Muscle layer of duodenum (tissue), 2 donors: ENCODE measurements around the gene PARVA.
"Not testable (repeated sequence)": the region's sequence is repeated elsewhere in the genome, so short reads cannot be mapped to it uniquely, and the experiment has no call there.

Source experiments
- H3K27ac ChIP-seq: one replicate; pipeline ENCODE4 v1.7.0; 2013; ENCODE audit warnings: mild to moderate bottlenecking, low read length
- H3K27me3 ChIP-seq: one replicate; pipeline ENCODE4 v1.7.0; 2013; ENCODE audit warnings: low read depth, mild to moderate bottlenecking, control low read depth, low read length
- H3K36me3 ChIP-seq, 2 donors: one replicate each; pipeline ENCODE4 v1.7.0; 2013; ENCODE audit warnings: low read length in 2 of 2, control low read depth in 1 of 2, mild to moderate bottlenecking in 1 of 2; ENCODE audit not compliant: insufficient read depth in 2 of 2, control insufficient read depth in 1 of 2
- H3K4me1 ChIP-seq, 2 donors: one replicate each; pipeline ENCODE4 v1.7.0; 2013; ENCODE audit warnings: low read length in 2 of 2, mild to moderate bottlenecking in 2 of 2, control low read depth in 1 of 2, moderate library complexity in 1 of 2; ENCODE audit not compliant: insufficient read depth in 2 of 2, control insufficient read depth in 1 of 2
- H3K4me3 ChIP-seq, 2 donors: one replicate each; pipeline ENCODE4 v1.7.0; 2013; ENCODE audit warnings: low read length in 2 of 2, low read depth in 1 of 2, mild to moderate bottlenecking in 1 of 2
- H3K9me3 ChIP-seq, 2 donors: one replicate each; pipeline ENCODE4 v1.7.0; 2013; ENCODE audit warnings: low read length in 2 of 2, control low read depth in 1 of 2, mild to moderate bottlenecking in 1 of 2; ENCODE audit not compliant: control insufficient read depth in 1 of 2
- donor health status: healthy.

The PARVA gene

GRCh38 chr11:12520576-12520975, 143.2 kb downstream of the PARVA start:
- not testable (repeated sequence) for H3K27me3 ChIP-seq, H3K4me3 ChIP-seq, H3K9me3 ChIP-seq, H3K27ac ChIP-seq
- Histone ChIP-seq H3K36me3 (peaks cover 8 to 57% of the 10 kb centered on the region in 2 donors), H3K4me1 (peaks cover 0 to 17% of the 10 kb centered on the region in 2 donors)

DNA sequence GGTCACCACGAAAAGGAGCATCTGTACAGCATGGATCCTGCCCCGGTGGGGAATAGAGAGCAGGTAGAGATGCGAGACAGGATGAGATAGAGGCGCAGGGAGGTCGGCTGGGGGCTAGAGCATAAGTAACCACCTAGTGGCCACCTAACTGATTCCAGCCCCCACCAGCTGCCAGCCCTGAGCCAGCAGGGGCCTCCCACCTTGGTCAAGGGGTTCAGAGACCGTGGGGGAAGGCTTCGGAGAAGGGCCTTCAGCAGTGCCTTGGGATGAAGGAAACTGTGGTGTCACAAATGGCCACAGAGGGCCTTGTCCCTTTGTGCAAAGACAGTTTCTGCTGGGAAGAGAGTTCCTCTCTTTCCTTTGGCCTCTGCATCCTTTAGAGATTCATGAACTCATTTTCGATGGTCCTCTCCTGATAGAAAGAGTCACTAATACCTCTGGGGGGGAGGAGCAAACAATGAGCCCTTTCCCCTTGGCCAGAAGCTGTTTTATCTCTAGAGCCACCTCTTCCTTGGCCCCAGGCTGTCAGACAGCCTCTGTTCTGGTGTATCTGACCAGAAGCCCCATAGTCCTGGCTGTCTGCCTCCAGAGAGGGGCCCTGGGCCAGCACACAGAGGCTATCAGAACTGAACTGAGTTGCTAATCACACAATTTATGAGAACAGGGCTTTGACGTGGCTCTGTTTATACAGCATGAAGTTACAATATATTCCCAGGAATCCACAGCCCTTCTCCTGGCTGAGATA, 146.0 kb downstream of the PARVA start:
- H3K27ac ChIP-seq: no peak overlapping the region
- peaks cover 5 to 46% of the 10 kb centered on the region in 2 donors for H3K36me3 ChIP-seq
- H3K4me3 ChIP-seq: no peak overlapping the region
- no peaks in the 10 kb centered on the region for H3K9me3 ChIP-seq
- peaks cover 0 to 15% of the 10 kb centered on the region in 2 donors for H3K4me1 ChIP-seq
- H3K27me3 ChIP-seq: no peaks in the 10 kb centered on the region

DNA sequence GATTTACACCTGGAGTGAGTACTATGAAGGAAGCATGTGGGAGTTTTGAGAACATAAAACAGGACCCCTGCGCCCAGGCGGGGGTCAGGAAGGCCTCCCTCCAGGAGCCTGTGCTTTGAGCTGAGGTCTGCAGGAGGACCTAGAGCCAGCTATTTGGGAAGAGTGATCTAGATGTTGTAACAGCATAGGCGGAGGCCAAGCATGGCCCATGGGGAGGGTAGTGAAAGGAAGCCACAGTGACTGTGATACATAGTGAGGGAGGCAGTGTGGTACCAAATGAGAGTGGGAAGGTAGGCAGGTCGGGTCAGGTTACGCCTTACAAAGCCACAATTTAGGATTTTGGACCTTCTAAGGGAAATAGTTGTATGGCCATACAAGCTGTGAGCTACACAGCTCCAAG, 147.5 kb downstream of the PARVA start:
- peaks cover 7 to 45% of the 10 kb centered on the region in 2 donors for H3K36me3 ChIP-seq
- H3K4me1 ChIP-seq: peaks cover 0 to 23% of the 10 kb centered on the region in 2 donors
- H3K27ac ChIP-seq: no peak overlapping the region
- no peak overlapping the region for H3K4me3 ChIP-seq
- no peaks in the 10 kb centered on the region for H3K27me3 ChIP-seq
- H3K9me3 ChIP-seq: no peaks in the 10 kb centered on the region

- Histone ChIP-seq H3K27ac (no peak overlapping the region), H3K27me3 (no peaks in the 10 kb centered on the region), H3K9me3 (no peaks in the 10 kb centered on the region), H3K36me3 (peaks cover 7 to 40% of the 10 kb centered on the region in 2 donors), H3K4me1 (peaks cover 0 to 19% of the 10 kb centered on the region in 2 donors), H3K4me3 (no peak overlapping the region)
Measured at GRCh38 chr11:12525466-12526055, 148.2 kb downstream of the PARVA start.

DNA sequence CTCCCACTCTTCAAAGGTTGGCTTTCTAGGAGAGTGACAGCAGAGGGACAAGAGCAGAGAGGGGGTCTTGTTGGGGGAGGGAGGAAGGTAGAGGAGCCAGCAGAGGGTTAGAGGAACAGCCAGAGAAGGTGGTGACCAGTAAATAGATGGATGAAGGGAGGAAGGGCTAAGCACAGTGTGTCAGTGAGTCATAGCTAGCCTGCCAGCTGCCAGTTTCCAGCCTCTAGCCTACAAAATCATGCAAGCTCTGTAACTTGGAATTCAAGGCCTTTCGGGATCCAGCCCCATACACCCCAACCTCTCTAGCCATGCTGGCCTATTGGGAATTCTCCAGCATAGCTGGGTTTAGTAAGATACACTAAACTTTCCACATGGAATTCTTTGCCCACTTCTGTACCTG, 149.4 kb downstream of the PARVA start:
- Histone ChIP-seq H3K36me3 (peaks cover 7 to 40% of the 10 kb centered on the region in 2 donors), H3K4me1 (peaks cover 0 to 19% of the 10 kb centered on the region in 2 donors), H3K9me3 (no peaks in the 10 kb centered on the region), H3K27me3 (no peaks in the 10 kb centered on the region), H3K4me3 (no peak overlapping the region), H3K27ac (no peak overlapping the region)

DNA sequence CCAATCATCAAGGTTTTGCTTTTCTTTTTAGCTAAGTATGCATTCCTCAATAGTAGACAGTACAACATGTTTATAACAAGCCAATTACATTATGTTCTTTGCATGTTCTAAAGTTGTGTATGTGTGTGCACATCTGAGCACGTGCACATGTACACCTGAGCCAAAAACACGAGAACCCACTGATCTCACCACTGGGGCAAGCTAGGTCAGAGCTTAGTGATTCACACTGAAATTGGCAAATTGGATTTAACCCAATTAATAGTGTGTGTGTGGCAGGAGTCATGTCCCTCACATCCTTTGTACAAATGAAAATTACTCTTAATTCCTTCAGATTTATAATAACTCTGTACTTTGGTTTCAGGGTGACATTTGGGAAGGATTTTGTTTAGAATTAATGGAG, 151.1 kb downstream of the PARVA start:
- H3K27ac ChIP-seq: no peak overlapping the region
- peaks cover 0 to 19% of the 10 kb centered on the region in 2 donors for H3K4me1 ChIP-seq
- H3K27me3 ChIP-seq: no peaks in the 10 kb centered on the region
- no peak overlapping the region for H3K4me3 ChIP-seq
- H3K9me3 ChIP-seq: no peaks in the 10 kb centered on the region
- peaks cover 12 to 46% of the 10 kb centered on the region in 2 donors for H3K36me3 ChIP-seq

- peak overlapping the region; percentile 4 for H3K27ac ChIP-seq
- H3K9me3 ChIP-seq: no peaks in the 10 kb centered on the region
- H3K4me1 ChIP-seq: peaks cover 0 to 19% of the 10 kb centered on the region in 2 donors
- H3K4me3 ChIP-seq: no peak overlapping the region
- peaks cover 12 to 43% of the 10 kb centered on the region in 2 donors for H3K36me3 ChIP-seq
- H3K27me3 ChIP-seq: no peaks in the 10 kb centered on the region
Measured at GRCh38 chr11:12529041-12529440, 151.7 kb downstream of the PARVA start.

DNA sequence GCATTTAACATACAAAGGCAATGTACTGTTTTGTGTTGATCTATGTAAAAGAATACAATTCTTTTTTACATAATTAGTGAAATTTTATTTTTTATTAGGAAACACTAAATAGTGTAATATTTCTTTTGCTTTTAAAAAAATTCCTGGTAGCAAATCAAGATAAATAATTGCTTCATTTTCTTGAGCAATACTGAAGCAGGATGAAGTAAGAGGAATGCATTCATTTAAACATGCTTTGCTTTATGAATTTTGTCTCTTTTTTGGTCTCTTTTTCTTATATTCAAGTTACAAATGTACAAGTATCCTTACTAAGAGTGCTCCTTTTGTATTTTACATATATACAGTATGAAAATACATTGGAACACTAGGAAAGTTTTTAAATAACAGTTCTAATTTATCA, 152.4 kb downstream of the PARVA start:
- H3K9me3 ChIP-seq: no peaks in the 10 kb centered on the region
- H3K36me3 ChIP-seq: peaks cover 12 to 36% of the 10 kb centered on the region in 2 donors
- H3K4me3 ChIP-seq: no peak overlapping the region
- no peaks in the 10 kb centered on the region for H3K27me3 ChIP-seq
- peaks cover 0 to 14% of the 10 kb centered on the region in 2 donors for H3K4me1 ChIP-seq
- H3K27ac ChIP-seq: no peak overlapping the region

GRCh38 chr11:12531020-12531419, 153.6 kb downstream of the PARVA start:
- H3K4me3 ChIP-seq: no peak overlapping the region
- H3K27ac ChIP-seq: peak overlapping the region; percentile 9
- peaks cover 0 to 12% of the 10 kb centered on the region in 2 donors for H3K4me1 ChIP-seq
- H3K36me3 ChIP-seq: peaks cover 12 to 34% of the 10 kb centered on the region in 2 donors
- H3K9me3 ChIP-seq: no peaks in the 10 kb centered on the region
- H3K27me3 ChIP-seq: no peaks in the 10 kb centered on the region

- H3K36me3 ChIP-seq: peaks cover 12 to 34% of the 10 kb centered on the region in 2 donors
- no peak overlapping the region for H3K27ac ChIP-seq
Measured at GRCh38 chr11:12531681-12532080, 154.3 kb downstream of the PARVA start.

DNA sequence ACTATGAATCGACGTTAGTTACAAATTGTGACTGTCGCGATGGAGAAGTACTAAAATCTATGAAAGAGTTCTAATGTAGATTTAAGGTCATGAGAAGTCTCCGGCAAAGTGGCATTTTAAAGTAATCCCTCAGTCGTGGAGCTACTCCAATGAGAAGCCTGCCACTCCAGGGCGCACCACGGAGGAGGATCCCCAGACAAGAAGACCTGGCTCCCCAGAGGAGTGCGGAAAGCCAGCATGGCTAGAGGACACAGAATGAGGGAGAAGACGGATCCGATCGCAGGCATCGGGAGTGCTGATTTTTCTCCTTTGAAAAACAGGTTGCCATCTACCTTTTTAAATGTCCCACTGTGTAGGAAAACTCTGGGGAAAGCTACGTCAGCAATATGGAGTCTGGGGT, 155.2 kb downstream of the PARVA start:
- H3K27me3 ChIP-seq: no peaks in the 10 kb centered on the region
- no peaks in the 10 kb centered on the region for H3K9me3 ChIP-seq
- no peak overlapping the region for H3K27ac ChIP-seq
- peaks cover 0 to 12% of the 10 kb centered on the region in 2 donors for H3K4me1 ChIP-seq
- H3K4me3 ChIP-seq: no peak overlapping the region
- H3K36me3 ChIP-seq: peaks cover 12 to 31% of the 10 kb centered on the region in 2 donors

More at GRCh38 chr11:12531681-12532080, 154.3 kb downstream of the PARVA start:
- Histone ChIP-seq H3K4me3 (no peak overlapping the region), H3K9me3 (no peaks in the 10 kb centered on the region), H3K4me1 (peaks cover 0 to 12% of the 10 kb centered on the region in 2 donors), H3K27me3 (no peaks in the 10 kb centered on the region)
